B cell (primary cell): ENCODE data around the gene GTF2H4. TPM values are rescaled to one million over a fixed set of nuclear protein-coding genes. Genes with fewer than 3 reads are reported as not detected.
A peak's percentile ranks its signal among the peaks of the same experiment; 100 is the strongest.

ENCODE experiments used
- ATAC-seq: fragments of 200-7000 bp; cut with Tn5 transposase; one replicate; pipeline ENCODE4 v1.10.0; 2021; ENCODE audit warnings: low read depth, mild to moderate bottlenecking, moderate number of reproducible peaks, moderate library complexity
- CTCF ChIA-PET: fragments of 350-600 bp; sonication (Branson Sonifier 250); formaldehyde crosslinking; loops from one replicate; lab custom pipeline; 2021; ENCODE audit warnings: antibody characterized with exemption, inconsistent platforms; lab: Charles Lee
- POLR2A ChIA-PET: fragments of 350-600 bp; sonication (Branson Sonifier 250); formaldehyde crosslinking; loops from one replicate; lab custom pipeline; 2021; ENCODE audit warnings: antibody characterized with exemption; lab: Charles Lee
- DNase-seq: peaks from one replicate; pipeline ENCODE4 v3.0.0; 2013
- H2AFZ ChIP-seq: 2 replicates; pipeline ENCODE4 v1.6.1; 2012; ENCODE audit warnings: mild to moderate bottlenecking, low read depth, low read length; ENCODE audit not compliant: insufficient read depth, poor library complexity, severe bottlenecking
- H3K27ac ChIP-seq, 2 donors: 1 replicate in 1 of 2; 2 replicates in 1 of 2; pipeline ENCODE4 v1.5.1; 2012 to 2013; ENCODE audit warnings: low read length in 2 of 2, mild to moderate bottlenecking in 2 of 2, moderate library complexity in 1 of 2
- H3K27me3 ChIP-seq, 4 experiments: fragments of 200-600 bp in 1 of 4; sonication (generic) in 1 of 4; replicated peaks in 1 of 4; 1 replicate in 2 of 4; 2 replicates in 2 of 4; pipeline versions ENCODE4 v1.6.1 to v1.7.0; 2013 to 2016; ENCODE audit warnings: low read length in 3 of 4, mild to moderate bottlenecking in 2 of 4, mixed read lengths in 1 of 4, moderate library complexity in 1 of 4; ENCODE audit not compliant: insufficient read depth in 4 of 4, control insufficient read depth in 3 of 4; ENCODE audit errors: control extremely low read depth in 1 of 4
- H3K36me3 ChIP-seq, 2 experiments: replicated peaks in 1 of 2; 1 replicate in 1 of 2; 2 replicates in 1 of 2; pipeline versions ENCODE4 v1.6.1 to v1.7.1; 2013; ENCODE audit warnings: low read length in 1 of 2; ENCODE audit not compliant: insufficient read depth in 2 of 2, control insufficient read depth in 1 of 2; ENCODE audit errors: control extremely low read depth in 1 of 2, extremely low read depth in 1 of 2
- H3K4me1 ChIP-seq, 2 donors: fragments of 200-600 bp in 1 of 2; sonication (generic) in 1 of 2; 1 replicate in 1 of 2; 2 replicates in 1 of 2; pipeline versions ENCODE4 v1.5.1 to v1.6.1; 2013 to 2017; ENCODE audit warnings: low read length in 2 of 2; ENCODE audit not compliant: control insufficient read depth in 2 of 2, insufficient read depth in 2 of 2
- H3K4me2 ChIP-seq: replicated peaks from 2 replicates; pipeline ENCODE3; 2012; ENCODE audit warnings: mild to moderate bottlenecking, low read depth, low read length; ENCODE audit not compliant: poor library complexity, severe bottlenecking
- H3K4me3 ChIP-seq, 5 experiments: fragments of 200-600 bp in 1 of 5; sonication (generic) in 1 of 5; 1 replicate in 3 of 5; 2 replicates in 2 of 5; pipeline versions ENCODE4 v1.5.1 to v1.7.0; 2011 to 2016; ENCODE audit warnings: low read length in 4 of 5, mild to moderate bottlenecking in 4 of 5, low read depth in 2 of 5, control low read depth in 1 of 5, moderate library complexity in 1 of 5; ENCODE audit not compliant: insufficient read depth in 1 of 5; ENCODE audit errors: control extremely low read depth in 1 of 5, extremely low read depth in 1 of 5
- H3K79me2 ChIP-seq: fragments of 200-600 bp; sonication (generic); one replicate; pipeline ENCODE4 v1.6.0; 2016; ENCODE audit warnings: low read length; ENCODE audit not compliant: control insufficient read depth, insufficient read depth
- H3K9ac ChIP-seq: fragments of 200-600 bp; sonication (generic); 2 replicates; pipeline ENCODE4 v1.6.1; 2017; ENCODE audit warnings: mild to moderate bottlenecking, low read length, moderate library complexity
- H3K9me3 ChIP-seq, 3 donors: one replicate each; pipeline versions ENCODE4 v1.6.1 to v1.7.1; 2013; ENCODE audit warnings: low read length in 2 of 3; ENCODE audit not compliant: control insufficient read depth in 2 of 3, insufficient read depth in 1 of 3; ENCODE audit errors: control extremely low read depth in 1 of 3
- H4K20me1 ChIP-seq: 2 replicates; pipeline ENCODE4 v1.6.0; 2012; ENCODE audit warnings: mild to moderate bottlenecking, low read length; ENCODE audit not compliant: insufficient read depth, control insufficient read depth, poor library complexity, severe bottlenecking
- H3K27ac Mint-ChIP-seq: one replicate; pipeline ENCODE4 v1.8.0; 2021; ENCODE audit warnings: mixed read lengths
- H3K27me3 Mint-ChIP-seq: one replicate; pipeline ENCODE4 v1.8.0; 2021; ENCODE audit warnings: mixed read lengths
- H3K4me1 Mint-ChIP-seq: one replicate; pipeline ENCODE4 v1.8.0; 2021; ENCODE audit warnings: mixed read lengths
- H3K4me3 Mint-ChIP-seq: one replicate; pipeline ENCODE4 v1.8.0; 2021; ENCODE audit warnings: mixed read lengths
- H3K9me3 Mint-ChIP-seq: one replicate; pipeline ENCODE4 v1.8.0; 2022; ENCODE audit warnings: mixed read lengths; ENCODE audit not compliant: insufficient read depth
- EZH2 ChIP-seq: IDR thresholded peaks from 2 replicates; pipeline ENCODE4 v1.6.1; 2012; ENCODE audit warnings: borderline replicate concordance, low read depth, mild to moderate bottlenecking, moderate library complexity, low read length; ENCODE audit not compliant: insufficient read depth, poor library complexity, severe bottlenecking
- WGBS: methylation state at CpG from one replicate; pipeline ENCODE4 v1.1.5; 2013; ENCODE audit warnings: missing lambda C conversion rate; ENCODE audit not compliant: insufficient coverage; 5-methylcytosine and 5-hydroxymethylcytosine counted together
- intact Hi-C: fragments of 100-400 bp; cut with micrococcal nuclease; formaldehyde crosslinking; loops from one replicate; pipeline ENCODE4 v1.10.0; 2022
- polyA plus RNA-seq: library from polyadenylated mRNA; depleted of rRNA; stranded (reverse); fragments of >200 nt; gene quantifications from 2 replicates; pipeline ENCODE4 v1.2.3, GENCODE V29; 2012
- total RNA-seq, 2 donors: library from RNA; stranded (reverse); fragments of 120-200 nt in 1 of 2; gene quantifications; 1 replicate in 1 of 2; 2 replicates in 1 of 2; pipeline versions ENCODE4 v1.2.3 to v1.2.4, GENCODE V29; 2013 to 2022
- TF ChIP-seq, protein P1 (sequence below): fragments of 200-600 bp; IDR thresholded peaks from one replicate; pipeline ENCODE4 v1.8.0; 2022; ENCODE audit warnings: antibody characterized with exemption, mild to moderate bottlenecking

Gene GTF2H4
- total and polyA plus RNA-seq, 2 donors (not counting 1 experiment from before 2014, with no cell fraction given): 30.2 to 38.4 TPM

DNA sequence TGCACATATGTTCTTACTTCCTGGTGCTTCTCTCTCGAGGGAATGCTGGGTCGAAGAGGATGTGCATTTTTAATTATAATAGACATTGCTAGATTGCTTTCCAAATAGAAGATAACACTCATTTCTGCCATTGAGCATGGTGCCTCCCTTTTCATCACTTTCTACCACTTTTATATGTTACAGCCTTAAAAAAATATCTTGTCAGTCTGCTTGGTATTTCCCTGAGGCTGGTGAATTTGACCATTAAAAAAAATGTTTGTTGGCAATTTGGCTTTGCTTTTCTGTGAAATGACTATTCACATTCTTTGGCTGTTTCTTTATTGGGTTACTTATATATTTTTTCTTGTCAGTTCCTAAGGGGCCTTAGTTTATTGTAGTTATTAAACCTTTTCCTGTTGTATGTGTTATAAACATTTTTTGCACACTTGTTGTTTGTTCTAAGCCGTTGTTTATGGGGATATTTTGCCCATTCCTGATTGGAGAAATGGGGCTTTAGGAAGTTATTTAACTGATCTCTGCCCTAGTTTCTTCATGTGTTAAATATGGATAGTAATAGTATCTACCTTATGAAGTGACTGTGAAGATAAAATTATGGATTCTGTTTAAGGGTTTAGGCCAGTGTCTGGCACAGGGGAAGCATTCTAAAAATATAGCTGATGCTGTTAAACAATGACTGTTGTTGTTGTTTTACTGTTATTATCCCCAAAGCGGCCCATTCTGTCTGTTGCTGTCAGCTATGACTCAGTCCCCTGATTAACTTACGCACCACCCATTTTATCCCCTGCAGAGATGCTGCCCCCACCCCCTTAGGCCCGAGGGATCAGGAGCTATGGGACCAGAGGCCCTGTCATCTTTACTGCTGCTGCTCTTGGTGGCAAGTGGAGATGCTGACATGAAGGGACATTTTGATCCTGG, 19.8 kb upstream of the GTF2H4 start:
- ChIA-PET POLR2A (no interaction called here), CTCF (interaction anchor here (1.0 to 2.2 kb wide), 5 partner anchors 11 to 67 kb away, joined by 3 to 8 read pairs (median 4); partner anchors contain the start of gene VARS2)
- no peak for DNase-seq
- TF ChIP-seq, protein P1, sequence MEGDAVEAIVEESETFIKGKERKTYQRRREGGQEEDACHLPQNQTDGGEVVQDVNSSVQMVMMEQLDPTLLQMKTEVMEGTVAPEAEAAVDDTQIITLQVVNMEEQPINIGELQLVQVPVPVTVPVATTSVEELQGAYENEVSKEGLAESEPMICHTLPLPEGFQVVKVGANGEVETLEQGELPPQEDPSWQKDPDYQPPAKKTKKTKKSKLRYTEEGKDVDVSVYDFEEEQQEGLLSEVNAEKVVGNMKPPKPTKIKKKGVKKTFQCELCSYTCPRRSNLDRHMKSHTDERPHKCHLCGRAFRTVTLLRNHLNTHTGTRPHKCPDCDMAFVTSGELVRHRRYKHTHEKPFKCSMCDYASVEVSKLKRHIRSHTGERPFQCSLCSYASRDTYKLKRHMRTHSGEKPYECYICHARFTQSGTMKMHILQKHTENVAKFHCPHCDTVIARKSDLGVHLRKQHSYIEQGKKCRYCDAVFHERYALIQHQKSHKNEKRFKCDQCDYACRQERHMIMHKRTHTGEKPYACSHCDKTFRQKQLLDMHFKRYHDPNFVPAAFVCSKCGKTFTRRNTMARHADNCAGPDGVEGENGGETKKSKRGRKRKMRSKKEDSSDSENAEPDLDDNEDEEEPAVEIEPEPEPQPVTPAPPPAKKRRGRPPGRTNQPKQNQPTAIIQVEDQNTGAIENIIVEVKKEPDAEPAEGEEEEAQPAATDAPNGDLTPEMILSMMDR: no peak
- TF ChIP-seq EZH2: no peak
- Mint-ChIP-seq H3K4me1 (peaks cover 36% of the 10 kb centered on the region), H3K9me3 (no peaks in the 10 kb centered on the region), H3K4me3 (no peak overlapping the region), H3K27me3 (no peaks in the 10 kb centered on the region), H3K27ac (no peak overlapping the region)
- peaks cover 62% of the 10 kb centered on the region for H4K20me1 ChIP-seq
- H3K27ac ChIP-seq: no peak overlapping the region
- ATAC-seq: no peak
- H2AFZ ChIP-seq: no peak overlapping the region
- peaks cover 0 to 40% of the 10 kb centered on the region in 2 experiments for H3K36me3 ChIP-seq
- no peak overlapping the region for H3K9ac ChIP-seq
- intact Hi-C loops: no loop called here
- H3K4me2 ChIP-seq: peak overlapping the region; percentile 17
- no peaks in the 10 kb centered on the region for H3K27me3 ChIP-seq
- H3K79me2 ChIP-seq: peaks cover 72% of the 10 kb centered on the region
- no peaks in the 10 kb centered on the region for H3K9me3 ChIP-seq
- H3K4me3 ChIP-seq: no peak overlapping the region
- WGBS: 100% methylated on average over 1 of the region's 6 CpGs
- peaks cover 32 to 33% of the 10 kb centered on the region in 2 donors for H3K4me1 ChIP-seq
